PC-9 (cell line): ENCODE results near the gene SP3.

Experiments
- EZH2 ChIP-seq: fragments of 200-600 bp; sonication (generic); IDR thresholded peaks from 2 replicates; pipeline ENCODE4 v1.8.0; 2017; ENCODE audit warnings: antibody characterized with exemption, low read depth
- TF ChIP-seq, protein P1 (sequence below): fragments of 200-600 bp; sonication (generic); conservative IDR thresholded peaks from 2 replicates; pipeline ENCODE4 v1.6.1; 2017; ENCODE audit warnings: mixed run types, antibody characterized with exemption, mild to moderate bottlenecking, moderate library complexity

DNA sequence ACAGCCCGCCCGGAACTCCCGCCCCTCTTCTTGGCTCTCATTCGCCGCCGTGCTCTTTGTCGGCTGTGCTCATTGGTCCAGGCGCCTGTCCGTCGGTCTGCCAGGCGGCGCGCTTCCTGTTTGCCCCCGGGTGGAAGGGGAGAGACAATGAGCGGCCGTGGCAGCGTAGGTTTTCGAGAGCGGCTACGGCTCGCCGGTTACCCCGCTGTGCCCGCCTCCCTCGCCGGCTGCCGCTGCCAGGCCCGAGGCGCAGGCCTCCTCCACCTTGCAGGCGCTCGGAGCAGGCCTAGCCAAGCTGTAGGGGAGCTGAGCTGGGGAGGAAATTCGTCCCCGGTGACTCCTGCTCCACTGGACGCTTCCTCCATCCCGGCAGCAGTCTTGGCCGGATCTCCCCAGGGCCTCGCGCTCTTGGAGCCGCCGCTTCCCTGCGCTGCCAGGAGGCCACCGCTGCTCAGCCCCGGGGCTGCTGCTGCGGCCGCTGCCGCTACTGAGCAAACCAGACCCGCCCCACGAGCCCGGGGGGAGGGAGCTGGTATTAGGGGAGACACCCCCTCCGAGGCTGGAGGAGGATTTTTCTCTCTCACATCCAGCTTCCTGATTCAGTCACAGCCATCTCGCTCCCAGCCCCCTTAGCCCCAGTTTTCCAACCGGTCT, at the start of gene SP3:
- TF ChIP-seq, protein P1, sequence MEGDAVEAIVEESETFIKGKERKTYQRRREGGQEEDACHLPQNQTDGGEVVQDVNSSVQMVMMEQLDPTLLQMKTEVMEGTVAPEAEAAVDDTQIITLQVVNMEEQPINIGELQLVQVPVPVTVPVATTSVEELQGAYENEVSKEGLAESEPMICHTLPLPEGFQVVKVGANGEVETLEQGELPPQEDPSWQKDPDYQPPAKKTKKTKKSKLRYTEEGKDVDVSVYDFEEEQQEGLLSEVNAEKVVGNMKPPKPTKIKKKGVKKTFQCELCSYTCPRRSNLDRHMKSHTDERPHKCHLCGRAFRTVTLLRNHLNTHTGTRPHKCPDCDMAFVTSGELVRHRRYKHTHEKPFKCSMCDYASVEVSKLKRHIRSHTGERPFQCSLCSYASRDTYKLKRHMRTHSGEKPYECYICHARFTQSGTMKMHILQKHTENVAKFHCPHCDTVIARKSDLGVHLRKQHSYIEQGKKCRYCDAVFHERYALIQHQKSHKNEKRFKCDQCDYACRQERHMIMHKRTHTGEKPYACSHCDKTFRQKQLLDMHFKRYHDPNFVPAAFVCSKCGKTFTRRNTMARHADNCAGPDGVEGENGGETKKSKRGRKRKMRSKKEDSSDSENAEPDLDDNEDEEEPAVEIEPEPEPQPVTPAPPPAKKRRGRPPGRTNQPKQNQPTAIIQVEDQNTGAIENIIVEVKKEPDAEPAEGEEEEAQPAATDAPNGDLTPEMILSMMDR: no peak
- no peak for TF ChIP-seq EZH2
